ENCODE results near the gene RNF207. TPM values are rescaled to one million over a fixed set of nuclear protein-coding genes. Genes with fewer than 3 reads are reported as not detected.

The RNF207 gene
- total RNA-seq, 1 donor from 2014 or later = 34.5 TPM

- H3K9me3 Mint-ChIP-seq = no peaks in the 10 kb centered on the region
- no peak overlapping the region for H3K27ac Mint-ChIP-seq
- TF ChIP-seq, protein P1, sequence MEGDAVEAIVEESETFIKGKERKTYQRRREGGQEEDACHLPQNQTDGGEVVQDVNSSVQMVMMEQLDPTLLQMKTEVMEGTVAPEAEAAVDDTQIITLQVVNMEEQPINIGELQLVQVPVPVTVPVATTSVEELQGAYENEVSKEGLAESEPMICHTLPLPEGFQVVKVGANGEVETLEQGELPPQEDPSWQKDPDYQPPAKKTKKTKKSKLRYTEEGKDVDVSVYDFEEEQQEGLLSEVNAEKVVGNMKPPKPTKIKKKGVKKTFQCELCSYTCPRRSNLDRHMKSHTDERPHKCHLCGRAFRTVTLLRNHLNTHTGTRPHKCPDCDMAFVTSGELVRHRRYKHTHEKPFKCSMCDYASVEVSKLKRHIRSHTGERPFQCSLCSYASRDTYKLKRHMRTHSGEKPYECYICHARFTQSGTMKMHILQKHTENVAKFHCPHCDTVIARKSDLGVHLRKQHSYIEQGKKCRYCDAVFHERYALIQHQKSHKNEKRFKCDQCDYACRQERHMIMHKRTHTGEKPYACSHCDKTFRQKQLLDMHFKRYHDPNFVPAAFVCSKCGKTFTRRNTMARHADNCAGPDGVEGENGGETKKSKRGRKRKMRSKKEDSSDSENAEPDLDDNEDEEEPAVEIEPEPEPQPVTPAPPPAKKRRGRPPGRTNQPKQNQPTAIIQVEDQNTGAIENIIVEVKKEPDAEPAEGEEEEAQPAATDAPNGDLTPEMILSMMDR (conservative IDR thresholded peaks at IDR 0.05) = no peak
- no peaks in the 10 kb centered on the region for H3K27me3 Mint-ChIP-seq
- no peak overlapping the region for H3K4me3 Mint-ChIP-seq
- no peak for DNase-seq (ENCODE audit: extremely low spot score, unreplicated experiment)
- peaks cover 9% of the 10 kb centered on the region for H3K4me1 Mint-ChIP-seq (ENCODE audit: unreplicated experiment)
- H3K36me3 Mint-ChIP-seq = peaks cover 18% of the 10 kb centered on the region
These were observed 17.7 kb downstream of the RNF207 start for GRCh38 chr1:6223617-6224016.

DNA sequence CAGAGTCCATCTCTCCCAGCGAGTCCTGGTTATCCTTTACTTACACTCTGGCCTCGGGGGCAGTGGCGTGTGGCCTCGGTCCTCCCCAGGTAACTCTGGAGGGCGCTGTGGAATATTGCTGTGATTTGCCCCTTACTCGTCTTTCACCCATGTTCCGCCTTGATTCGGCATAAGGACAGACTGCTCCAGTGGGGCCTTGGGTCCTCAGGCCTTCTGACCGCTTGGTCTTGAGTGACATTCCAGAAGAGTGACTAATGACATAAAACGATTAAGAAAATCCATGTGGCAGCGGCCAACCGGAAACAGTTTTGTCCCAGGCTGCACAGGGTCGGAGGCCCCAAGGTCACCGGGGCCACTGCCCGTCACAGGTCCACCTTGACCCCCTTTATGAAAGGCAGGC, 18.8 kb downstream of the RNF207 start:
- TF ChIP-seq, protein P1 (conservative IDR thresholded peaks at IDR 0.05) = no peak
- no peak for DNase-seq (ENCODE audit: extremely low spot score, unreplicated experiment)
- Mint-ChIP-seq H3K27ac (no peak overlapping the region), H3K4me3 (no peak overlapping the region), H3K36me3 (peaks cover 18% of the 10 kb centered on the region), H3K9me3 (no peaks in the 10 kb centered on the region), H3K4me1 (ENCODE audit: unreplicated experiment) (peaks cover 9% of the 10 kb centered on the region), H3K27me3 (no peaks in the 10 kb centered on the region)

DNA sequence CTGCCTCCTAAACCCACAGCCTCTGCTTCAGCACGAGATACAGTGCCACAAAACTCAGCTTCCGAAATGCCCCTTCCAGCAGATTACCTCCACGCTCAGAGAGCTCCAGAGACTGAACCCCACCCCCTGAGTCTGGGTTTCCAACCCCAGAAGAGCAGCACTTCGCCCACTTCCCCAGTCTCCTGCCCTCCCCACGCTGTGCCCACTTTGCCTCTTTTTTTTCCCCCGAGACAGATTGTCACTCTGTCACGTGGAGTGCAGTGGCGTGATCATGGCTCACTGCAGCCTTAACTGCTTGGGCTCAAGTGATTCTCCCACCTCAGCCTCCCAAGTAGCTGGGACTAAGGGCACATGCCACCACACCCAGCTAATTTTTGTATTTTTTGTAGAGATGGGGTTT, 19.7 kb downstream of the RNF207 start:
- H3K27me3 Mint-ChIP-seq = no peaks in the 10 kb centered on the region
- H3K9me3 Mint-ChIP-seq = no peaks in the 10 kb centered on the region
- TF ChIP-seq, protein P1 (conservative IDR thresholded peaks at IDR 0.05) = no peak
- H3K4me3 Mint-ChIP-seq = no peak overlapping the region
- H3K4me1 Mint-ChIP-seq (ENCODE audit: unreplicated experiment) = peaks cover 2% of the 10 kb centered on the region
- no peak for DNase-seq (ENCODE audit: extremely low spot score, unreplicated experiment)
- peaks cover 18% of the 10 kb centered on the region for H3K36me3 Mint-ChIP-seq
- H3K27ac Mint-ChIP-seq = no peak overlapping the region

DNA sequence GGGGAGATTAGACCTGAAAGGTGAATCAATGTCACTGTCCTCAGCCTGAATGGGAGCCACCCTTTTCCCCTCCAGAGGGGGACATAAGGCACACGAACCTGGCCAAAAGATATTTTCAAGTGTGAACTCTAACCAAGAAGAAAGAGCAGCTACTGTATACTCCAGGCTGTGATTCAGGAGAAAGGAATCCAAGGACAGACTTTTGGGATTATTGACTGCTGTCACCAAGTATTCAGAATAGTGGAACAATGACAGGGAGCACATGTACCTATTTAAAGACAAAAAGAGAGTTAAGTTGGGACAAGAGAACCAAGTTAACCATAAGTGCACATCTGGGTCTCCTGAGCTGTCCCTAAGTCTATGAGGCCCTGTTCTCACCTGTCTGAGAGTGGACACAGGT, 27.5 kb downstream of the RNF207 start:
- no peaks in the 10 kb centered on the region for H3K9me3 Mint-ChIP-seq
- no peak for DNase-seq (ENCODE audit: extremely low spot score, unreplicated experiment)
- H3K27ac Mint-ChIP-seq = peak overlapping the region; percentile 22
- peaks cover 9% of the 10 kb centered on the region for H3K27me3 Mint-ChIP-seq
- H3K4me3 Mint-ChIP-seq = peak overlapping the region; percentile 63
- H3K36me3 Mint-ChIP-seq = peaks cover 4% of the 10 kb centered on the region
- TF ChIP-seq, protein P1 (conservative IDR thresholded peaks at IDR 0.05) = no peak
- H3K4me1 Mint-ChIP-seq (ENCODE audit: unreplicated experiment) = peaks cover 11% of the 10 kb centered on the region

DNA sequence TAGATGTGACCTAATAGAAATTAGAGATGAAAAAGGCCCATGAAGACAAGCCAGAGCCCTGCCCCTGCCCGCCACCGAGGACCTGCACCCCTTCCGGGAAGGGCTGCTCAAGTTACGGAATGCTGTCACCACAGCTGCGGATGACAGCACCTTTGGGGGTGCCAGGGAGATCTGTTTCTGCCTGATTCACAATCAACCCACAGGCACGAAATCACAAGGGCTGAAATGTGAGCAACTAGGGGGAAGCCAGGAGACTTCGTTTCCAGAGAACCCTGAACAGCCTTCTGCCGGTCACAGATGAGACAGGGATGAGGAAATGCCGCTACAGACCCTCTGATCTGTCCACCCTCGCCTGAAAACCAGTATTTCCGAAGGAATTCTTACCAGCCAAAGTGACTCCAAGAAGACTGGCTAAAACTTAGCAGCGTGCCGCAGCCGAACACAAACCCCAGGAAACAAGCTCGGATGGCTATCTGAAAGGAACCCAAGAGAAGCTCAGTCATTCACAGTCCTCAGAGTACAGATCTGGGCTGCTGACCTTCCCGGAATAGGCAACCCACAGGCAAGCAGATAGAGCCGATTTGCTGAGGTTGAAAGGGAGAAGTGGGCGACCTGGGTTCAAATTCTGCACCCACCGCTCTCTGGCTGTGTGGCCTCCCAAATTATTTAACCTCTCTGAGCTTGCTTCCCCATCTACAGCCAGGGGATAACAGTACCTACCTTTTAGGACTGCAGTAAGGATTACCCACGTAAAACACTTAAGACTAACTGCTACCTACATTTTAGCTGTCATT, 28.8 kb downstream of the RNF207 start:
- peaks cover 11% of the 10 kb centered on the region for H3K4me1 Mint-ChIP-seq (ENCODE audit: unreplicated experiment)
- no peak for DNase-seq (ENCODE audit: extremely low spot score, unreplicated experiment)
- peak overlapping the region; percentile 90 for H3K4me3 Mint-ChIP-seq
- H3K27ac Mint-ChIP-seq = peak overlapping the region; percentile 79
- H3K27me3 Mint-ChIP-seq = peaks cover 22% of the 10 kb centered on the region
- H3K9me3 Mint-ChIP-seq = no peaks in the 10 kb centered on the region
- TF ChIP-seq, protein P1 (conservative IDR thresholded peaks at IDR 0.05) = no peak
- H3K36me3 Mint-ChIP-seq = peaks cover 4% of the 10 kb centered on the region
